ENCODE data around the gene CWH43. TPM values are rescaled to one million over a fixed set of nuclear protein-coding genes. Genes with fewer than 3 reads are reported as not detected.
"Not testable (repeated sequence)": the region's sequence is repeated elsewhere in the genome, so short reads cannot be mapped to it uniquely, and the experiment has no call there.

CWH43 gene
- total RNA-seq, 1 experiment from 2014 or later = not detected

GRCh38 chr4:49058306-49058705 is 72.2 kb downstream of the CWH43 start:
- in situ Hi-C loops (cut with HindIII; ENCODE audit: low pct_unique_long_range_greater_than_20kb, low sequenced_read_pairs) = no loop called here
- DNase-seq (ENCODE audit: low read depth) = no peak

GRCh38 chr4:49063670-49064069 is 77.6 kb downstream of the CWH43 start:
- in situ Hi-C loops (cut with HindIII; ENCODE audit: low pct_unique_long_range_greater_than_20kb, low sequenced_read_pairs) = no loop called here
- no peak for DNase-seq (ENCODE audit: low read depth)

GRCh38 chr4:49072196-49072595 is 86.1 kb downstream of the CWH43 start:
- DNase-seq (ENCODE audit: low read depth); in situ Hi-C loops (cut with HindIII; ENCODE audit: low pct_unique_long_range_greater_than_20kb, low sequenced_read_pairs): not testable (repeated sequence)

GRCh38 chr4:49091883-49092282 is 105.8 kb downstream of the CWH43 start:
- DNase-seq (ENCODE audit: low read depth); in situ Hi-C loops (cut with HindIII; ENCODE audit: low pct_unique_long_range_greater_than_20kb, low sequenced_read_pairs): not testable (repeated sequence)

- in situ Hi-C loops (cut with HindIII; ENCODE audit: low pct_unique_long_range_greater_than_20kb, low sequenced_read_pairs); DNase-seq (ENCODE audit: low read depth): not testable (repeated sequence)
Observed at GRCh38 chr4:49092608-49093135, 106.6 kb downstream of the CWH43 start.

- in situ Hi-C loops (cut with HindIII; ENCODE audit: low pct_unique_long_range_greater_than_20kb, low sequenced_read_pairs); DNase-seq (ENCODE audit: low read depth): not testable (repeated sequence)
Observed at GRCh38 chr4:49096215-49096614, 110.1 kb downstream of the CWH43 start.

- in situ Hi-C loops (cut with HindIII; ENCODE audit: low pct_unique_long_range_greater_than_20kb, low sequenced_read_pairs); DNase-seq (ENCODE audit: low read depth): not testable (repeated sequence)
Observed at GRCh38 chr4:49096627-49097026, 110.6 kb downstream of the CWH43 start.

GRCh38 chr4:49097071-49097470 is 111.0 kb downstream of the CWH43 start:
- DNase-seq (ENCODE audit: low read depth); in situ Hi-C loops (cut with HindIII; ENCODE audit: low pct_unique_long_range_greater_than_20kb, low sequenced_read_pairs): not testable (repeated sequence)

GRCh38 chr4:49097505-49097904 is 111.4 kb downstream of the CWH43 start:
- DNase-seq (ENCODE audit: low read depth); in situ Hi-C loops (cut with HindIII; ENCODE audit: low pct_unique_long_range_greater_than_20kb, low sequenced_read_pairs): not testable (repeated sequence)

GRCh38 chr4:49098034-49098759 is 112.1 kb downstream of the CWH43 start:
- in situ Hi-C loops (cut with HindIII; ENCODE audit: low pct_unique_long_range_greater_than_20kb, low sequenced_read_pairs); DNase-seq (ENCODE audit: low read depth): not testable (repeated sequence)

- in situ Hi-C loops (cut with HindIII; ENCODE audit: low pct_unique_long_range_greater_than_20kb, low sequenced_read_pairs); DNase-seq (ENCODE audit: low read depth): not testable (repeated sequence)
Observed at GRCh38 chr4:49099831-49100444, 113.9 kb downstream of the CWH43 start.

GRCh38 chr4:49102344-49102898 is 116.3 kb downstream of the CWH43 start:
- not testable (repeated sequence) for DNase-seq (ENCODE audit: low read depth)

GRCh38 chr4:49103436-49104136 is 117.5 kb downstream of the CWH43 start:
- in situ Hi-C loops (cut with HindIII; ENCODE audit: low pct_unique_long_range_greater_than_20kb, low sequenced_read_pairs); DNase-seq (ENCODE audit: low read depth): not testable (repeated sequence)

More at GRCh38 chr4:49102344-49102898, 116.3 kb downstream of the CWH43 start:
- in situ Hi-C loops (cut with HindIII; ENCODE audit: low pct_unique_long_range_greater_than_20kb, low sequenced_read_pairs) = not testable (repeated sequence)

- in situ Hi-C loops (cut with HindIII; ENCODE audit: low pct_unique_long_range_greater_than_20kb, low sequenced_read_pairs); DNase-seq (ENCODE audit: low read depth): not testable (repeated sequence)
Observed at GRCh38 chr4:49104231-49104930, 118.3 kb downstream of the CWH43 start.

- not testable (repeated sequence) for DNase-seq (ENCODE audit: low read depth)
Observed at GRCh38 chr4:49105248-49105904, 119.3 kb downstream of the CWH43 start.

GRCh38 chr4:49107262-49107661 is 121.2 kb downstream of the CWH43 start:
- DNase-seq (ENCODE audit: low read depth) = not testable (repeated sequence)

More at GRCh38 chr4:49105248-49105904, 119.3 kb downstream of the CWH43 start:
- in situ Hi-C loops (cut with HindIII; ENCODE audit: low pct_unique_long_range_greater_than_20kb, low sequenced_read_pairs) = not testable (repeated sequence)

More at GRCh38 chr4:49107262-49107661, 121.2 kb downstream of the CWH43 start:
- in situ Hi-C loops (cut with HindIII; ENCODE audit: low pct_unique_long_range_greater_than_20kb, low sequenced_read_pairs) = not testable (repeated sequence)

Data from Caki2 (cell line).